Vagina (tissue), 2 donors: Measurements from ENCODE around the gene ANXA6. TPM values are rescaled to one million over a fixed set of nuclear protein-coding genes. Genes with fewer than 3 reads are reported as not detected.

Experiments used
- DNase-seq, 2 donors: peaks; one replicate each; pipeline ENCODE4 v3.0.0-alpha.2; 2017; ENCODE audit errors: extremely low spot score in 2 of 2
- H3K27ac ChIP-seq: fragments of 200-600 bp; sonication (generic); one replicate; pipeline ENCODE4 v1.5.1; 2019
- H3K27me3 ChIP-seq: fragments of 200-600 bp; sonication (generic); one replicate; pipeline ENCODE4 v1.5.1; 2019
- H3K36me3 ChIP-seq, 2 donors: fragments of 200-600 bp; sonication (generic); one replicate each; pipeline ENCODE4 v1.5.1; 2017 to 2019
- H3K4me1 ChIP-seq: fragments of 200-600 bp; sonication (generic); one replicate; pipeline ENCODE4 v1.5.1; 2019
- H3K4me3 ChIP-seq, 2 donors: fragments of 200-600 bp; sonication (generic); 1 replicate in 1 of 2; 2 replicates in 1 of 2; pipeline ENCODE4 v1.5.1; 2016 to 2019
- H3K9me3 ChIP-seq: fragments of 200-600 bp; sonication (generic); one replicate; pipeline ENCODE4 v1.5.1; 2019
- CTCF ChIP-seq, 3 experiments: fragments of 450-650 bp in 2 of 3; fragments of 200-600 bp in 1 of 3; sonication (generic) in 1 of 3; IDR thresholded peaks; one replicate each; pipeline ENCODE4 v1.5.1; 2017 to 2019; ENCODE audit warnings: antibody characterized with exemption in 3 of 3, mild to moderate bottlenecking in 2 of 3, moderate library complexity in 2 of 3
- POLR2A ChIP-seq, 2 donors: fragments of 450-650 bp; IDR thresholded peaks; one replicate each; pipeline ENCODE4 v1.6.1; 2017; ENCODE audit warnings: antibody characterized with exemption in 2 of 2, mild to moderate bottlenecking in 2 of 2, moderate library complexity in 2 of 2
- POLR2AphosphoS5 ChIP-seq, 2 donors: sonication (generic); formaldehyde crosslinking; IDR thresholded peaks; one replicate each; pipeline ENCODE4 v1.9.0; 2017; ENCODE audit warnings: antibody characterized with exemption in 2 of 2, mild to moderate bottlenecking in 2 of 2, low read depth in 1 of 2; ENCODE audit not compliant: insufficient read depth in 1 of 2
- intact Hi-C: fragments of 100-400 bp; cut with DNase I; formaldehyde crosslinking; loops from one replicate; pipeline ENCODE4 v1.15.1; 2023
- total RNA-seq: library from RNA; depleted of rRNA; stranded (reverse); fragments of >200 nt; gene quantifications from one replicate; pipeline ENCODE4 v1.2.3, GENCODE V29; 2016

The ANXA6 gene
- total RNA-seq, 1 donor from 2014 or later = 190 TPM

- DNase-seq = no peak
- H3K4me3 ChIP-seq = no peak overlapping the region
- H3K9me3 ChIP-seq = no peaks in the 10 kb centered on the region
- H3K36me3 ChIP-seq = peaks cover 0 to 6% of the 10 kb centered on the region in 2 donors
- no peaks in the 10 kb centered on the region for H3K27me3 ChIP-seq
- H3K27ac ChIP-seq = no peak overlapping the region
- H3K4me1 ChIP-seq = peaks cover 91% of the 10 kb centered on the region
- TF ChIP-seq POLR2AphosphoS5 (IDR thresholded peaks at IDR 0.05; ENCODE audit: insufficient read depth in 1 of 2, low read depth in 1 of 2) (no peak), POLR2A (IDR thresholded peaks at IDR 0.05) (no peak), CTCF (IDR thresholded peaks at IDR 0.05) (no peak)
- intact Hi-C loops = no loop called here
These were observed 10.5 kb downstream of the ANXA6 start for GRCh38 chr5:151147033-151147432.

GRCh38 chr5:151146061-151146460, 11.5 kb downstream of the ANXA6 start:
- Histone ChIP-seq H3K27me3 (no peaks in the 10 kb centered on the region), H3K27ac (no peak overlapping the region), H3K4me3 (no peak overlapping the region), H3K36me3 (peaks cover 0 to 6% of the 10 kb centered on the region in 2 donors), H3K4me1 (peaks cover 91% of the 10 kb centered on the region), H3K9me3 (no peaks in the 10 kb centered on the region)
- TF ChIP-seq CTCF (IDR thresholded peaks at IDR 0.05) = no peak
- TF ChIP-seq POLR2A (IDR thresholded peaks at IDR 0.05) = no peak
- no peak for TF ChIP-seq POLR2AphosphoS5 (IDR thresholded peaks at IDR 0.05; ENCODE audit: insufficient read depth in 1 of 2, low read depth in 1 of 2)
- no peak for DNase-seq
- intact Hi-C loops = no loop called here

- DNase-seq = no peak
- peaks cover 85% of the 10 kb centered on the region for H3K4me1 ChIP-seq
These were observed 12.7 kb downstream of the ANXA6 start for GRCh38 chr5:151144922-151145321.

GRCh38 chr5:151144275-151144674, 13.3 kb downstream of the ANXA6 start:
- H3K4me1 ChIP-seq = peaks cover 78% of the 10 kb centered on the region
- no peaks in the 10 kb centered on the region for H3K27me3 ChIP-seq
- no peak overlapping the region for H3K4me3 ChIP-seq
- intact Hi-C loops = no loop called here
- DNase-seq = no peak
- no peak overlapping the region for H3K27ac ChIP-seq
- TF ChIP-seq POLR2AphosphoS5 (IDR thresholded peaks at IDR 0.05; ENCODE audit: insufficient read depth in 1 of 2, low read depth in 1 of 2) (no peak), POLR2A (IDR thresholded peaks at IDR 0.05) (no peak), CTCF (IDR thresholded peaks at IDR 0.05) (no peak)
- H3K36me3 ChIP-seq = peaks cover 0 to 12% of the 10 kb centered on the region in 2 donors
- H3K9me3 ChIP-seq = no peaks in the 10 kb centered on the region

More at GRCh38 chr5:151144922-151145321, 12.7 kb downstream of the ANXA6 start:
- TF ChIP-seq POLR2AphosphoS5 (IDR thresholded peaks at IDR 0.05; ENCODE audit: insufficient read depth in 1 of 2, low read depth in 1 of 2) (no peak), CTCF (IDR thresholded peaks at IDR 0.05) (no peak), POLR2A (IDR thresholded peaks at IDR 0.05) (no peak)
- H3K36me3 ChIP-seq = peaks cover 0 to 6% of the 10 kb centered on the region in 2 donors
- intact Hi-C loops = no loop called here
- H3K27me3 ChIP-seq = no peaks in the 10 kb centered on the region
- no peaks in the 10 kb centered on the region for H3K9me3 ChIP-seq
- H3K27ac ChIP-seq = no peak overlapping the region
- no peak overlapping the region for H3K4me3 ChIP-seq

GRCh38 chr5:151143645-151144044, 13.9 kb downstream of the ANXA6 start:
- Histone ChIP-seq H3K36me3 (peaks cover 0 to 17% of the 10 kb centered on the region in 2 donors), H3K27ac (no peak overlapping the region), H3K4me3 (no peak overlapping the region), H3K4me1 (peaks cover 75% of the 10 kb centered on the region), H3K9me3 (no peaks in the 10 kb centered on the region), H3K27me3 (no peaks in the 10 kb centered on the region)
- DNase-seq = no peak
- TF ChIP-seq CTCF (IDR thresholded peaks at IDR 0.05) (no peak), POLR2AphosphoS5 (IDR thresholded peaks at IDR 0.05; ENCODE audit: insufficient read depth in 1 of 2, low read depth in 1 of 2) (no peak), POLR2A (IDR thresholded peaks at IDR 0.05) (no peak)
- intact Hi-C loops = no loop called here
